Astrocyte (in vitro differentiated cells and primary cell): ENCODE measurements around the gene BMPR1A.

ENCODE experiments used
- EZH2 ChIP-seq: IDR thresholded peaks from 2 replicates; pipeline ENCODE4 v1.6.1; 2012; ENCODE audit warnings: mild to moderate bottlenecking, low read length, inconsistent platforms; ENCODE audit not compliant: insufficient read depth
- TF ChIP-seq, protein P1 (sequence below): IDR thresholded peaks from 2 replicates; pipeline ENCODE4 v1.5.1; 2011; ENCODE audit warnings: low read depth, mild to moderate bottlenecking, inconsistent platforms, low read length, moderate library complexity; ENCODE audit not compliant: insufficient read depth

- no peak for TF ChIP-seq EZH2
- TF ChIP-seq, protein P1, sequence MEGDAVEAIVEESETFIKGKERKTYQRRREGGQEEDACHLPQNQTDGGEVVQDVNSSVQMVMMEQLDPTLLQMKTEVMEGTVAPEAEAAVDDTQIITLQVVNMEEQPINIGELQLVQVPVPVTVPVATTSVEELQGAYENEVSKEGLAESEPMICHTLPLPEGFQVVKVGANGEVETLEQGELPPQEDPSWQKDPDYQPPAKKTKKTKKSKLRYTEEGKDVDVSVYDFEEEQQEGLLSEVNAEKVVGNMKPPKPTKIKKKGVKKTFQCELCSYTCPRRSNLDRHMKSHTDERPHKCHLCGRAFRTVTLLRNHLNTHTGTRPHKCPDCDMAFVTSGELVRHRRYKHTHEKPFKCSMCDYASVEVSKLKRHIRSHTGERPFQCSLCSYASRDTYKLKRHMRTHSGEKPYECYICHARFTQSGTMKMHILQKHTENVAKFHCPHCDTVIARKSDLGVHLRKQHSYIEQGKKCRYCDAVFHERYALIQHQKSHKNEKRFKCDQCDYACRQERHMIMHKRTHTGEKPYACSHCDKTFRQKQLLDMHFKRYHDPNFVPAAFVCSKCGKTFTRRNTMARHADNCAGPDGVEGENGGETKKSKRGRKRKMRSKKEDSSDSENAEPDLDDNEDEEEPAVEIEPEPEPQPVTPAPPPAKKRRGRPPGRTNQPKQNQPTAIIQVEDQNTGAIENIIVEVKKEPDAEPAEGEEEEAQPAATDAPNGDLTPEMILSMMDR = no peak
These were observed 111.9 kb downstream of the BMPR1A start for GRCh38 chr10:86868353-86868752.
